ENCODE results near the gene L3MBTL4.

Gene L3MBTL4

GRCh38 chr18:6328621-6329010 lies 86.1 kb downstream of the L3MBTL4 start:
- H2AFZ ChIP-seq (ENCODE audit: low read depth), result no peak overlapping the region
- H3K27ac ChIP-seq, result no peak overlapping the region
- TF ChIP-seq, protein P1, sequence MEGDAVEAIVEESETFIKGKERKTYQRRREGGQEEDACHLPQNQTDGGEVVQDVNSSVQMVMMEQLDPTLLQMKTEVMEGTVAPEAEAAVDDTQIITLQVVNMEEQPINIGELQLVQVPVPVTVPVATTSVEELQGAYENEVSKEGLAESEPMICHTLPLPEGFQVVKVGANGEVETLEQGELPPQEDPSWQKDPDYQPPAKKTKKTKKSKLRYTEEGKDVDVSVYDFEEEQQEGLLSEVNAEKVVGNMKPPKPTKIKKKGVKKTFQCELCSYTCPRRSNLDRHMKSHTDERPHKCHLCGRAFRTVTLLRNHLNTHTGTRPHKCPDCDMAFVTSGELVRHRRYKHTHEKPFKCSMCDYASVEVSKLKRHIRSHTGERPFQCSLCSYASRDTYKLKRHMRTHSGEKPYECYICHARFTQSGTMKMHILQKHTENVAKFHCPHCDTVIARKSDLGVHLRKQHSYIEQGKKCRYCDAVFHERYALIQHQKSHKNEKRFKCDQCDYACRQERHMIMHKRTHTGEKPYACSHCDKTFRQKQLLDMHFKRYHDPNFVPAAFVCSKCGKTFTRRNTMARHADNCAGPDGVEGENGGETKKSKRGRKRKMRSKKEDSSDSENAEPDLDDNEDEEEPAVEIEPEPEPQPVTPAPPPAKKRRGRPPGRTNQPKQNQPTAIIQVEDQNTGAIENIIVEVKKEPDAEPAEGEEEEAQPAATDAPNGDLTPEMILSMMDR (conservative IDR thresholded peaks at IDR 0.05; ENCODE audit: low read depth, low read length), result no peak
- no peaks in the 10 kb centered on the region for H3K4me1 ChIP-seq (ENCODE audit: low read depth, poor library complexity, severe bottlenecking)
- H3K4me3 ChIP-seq (IDR thresholded peaks at IDR 0.05; ENCODE audit: insufficient read depth, low read depth, low read length), result no peak overlapping the region
- no peaks in the 10 kb centered on the region for H3K27me3 ChIP-seq (ENCODE audit: insufficient read depth, low read depth)
- no peaks in the 10 kb centered on the region for H3K36me3 ChIP-seq (ENCODE audit: insufficient read depth)
- H3K79me2 ChIP-seq (ENCODE audit: insufficient read depth, low read depth), result no peaks in the 10 kb centered on the region
- no peak overlapping the region for H3K4me2 ChIP-seq
- H3K9ac ChIP-seq, result no peak overlapping the region
- no peaks in the 10 kb centered on the region for H4K20me1 ChIP-seq (ENCODE audit: insufficient read depth)

GRCh38 chr18:6327895-6328620 lies 86.7 kb downstream of the L3MBTL4 start:
- no peak overlapping the region for H2AFZ ChIP-seq (ENCODE audit: low read depth)
- no peaks in the 10 kb centered on the region for H3K36me3 ChIP-seq (ENCODE audit: insufficient read depth)
- H3K27me3 ChIP-seq (ENCODE audit: insufficient read depth, low read depth), result no peaks in the 10 kb centered on the region
- no peak overlapping the region for H3K27ac ChIP-seq
- H3K4me2 ChIP-seq, result no peak overlapping the region
- TF ChIP-seq, protein P1 (conservative IDR thresholded peaks at IDR 0.05; ENCODE audit: low read depth, low read length), result no peak
- H3K79me2 ChIP-seq (ENCODE audit: insufficient read depth, low read depth), result no peaks in the 10 kb centered on the region
- H4K20me1 ChIP-seq (ENCODE audit: insufficient read depth), result no peaks in the 10 kb centered on the region
- H3K9ac ChIP-seq, result no peak overlapping the region
- no peaks in the 10 kb centered on the region for H3K4me1 ChIP-seq (ENCODE audit: low read depth, poor library complexity, severe bottlenecking)
- no peak overlapping the region for H3K4me3 ChIP-seq (IDR thresholded peaks at IDR 0.05; ENCODE audit: insufficient read depth, low read depth, low read length)

DNA sequence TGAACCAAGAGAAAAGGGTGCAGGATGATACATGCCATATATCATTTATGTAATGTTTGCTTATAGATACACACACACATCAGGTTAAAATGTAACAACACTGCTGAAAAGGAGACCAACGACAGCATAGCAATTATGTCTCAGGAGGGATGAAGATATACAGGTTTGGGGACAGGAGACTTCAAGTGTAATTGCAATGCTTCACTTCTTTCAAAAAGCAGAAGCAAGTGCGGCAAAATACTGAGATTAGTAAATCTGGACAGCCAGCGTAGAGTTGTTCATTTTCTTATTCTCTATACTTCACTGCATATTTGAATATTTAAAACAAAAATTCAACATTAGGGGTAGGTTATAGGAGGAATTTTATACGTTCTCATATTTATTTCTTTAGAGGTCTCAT lies 87.2 kb downstream of the L3MBTL4 start:
- Histone ChIP-seq H2AFZ (ENCODE audit: low read depth) (no peak overlapping the region), H3K9ac (no peak overlapping the region), H3K79me2 (ENCODE audit: insufficient read depth, low read depth) (no peaks in the 10 kb centered on the region), H4K20me1 (ENCODE audit: insufficient read depth) (no peaks in the 10 kb centered on the region), H3K27ac (no peak overlapping the region), H3K36me3 (ENCODE audit: insufficient read depth) (no peaks in the 10 kb centered on the region), H3K4me1 (ENCODE audit: low read depth, poor library complexity, severe bottlenecking) (no peaks in the 10 kb centered on the region), H3K4me3 (IDR thresholded peaks at IDR 0.05; ENCODE audit: insufficient read depth, low read depth, low read length) (no peak overlapping the region), H3K27me3 (ENCODE audit: insufficient read depth, low read depth) (no peaks in the 10 kb centered on the region), H3K4me2 (no peak overlapping the region)
- TF ChIP-seq, protein P1 (conservative IDR thresholded peaks at IDR 0.05; ENCODE audit: low read depth, low read length), result no peak

DNA sequence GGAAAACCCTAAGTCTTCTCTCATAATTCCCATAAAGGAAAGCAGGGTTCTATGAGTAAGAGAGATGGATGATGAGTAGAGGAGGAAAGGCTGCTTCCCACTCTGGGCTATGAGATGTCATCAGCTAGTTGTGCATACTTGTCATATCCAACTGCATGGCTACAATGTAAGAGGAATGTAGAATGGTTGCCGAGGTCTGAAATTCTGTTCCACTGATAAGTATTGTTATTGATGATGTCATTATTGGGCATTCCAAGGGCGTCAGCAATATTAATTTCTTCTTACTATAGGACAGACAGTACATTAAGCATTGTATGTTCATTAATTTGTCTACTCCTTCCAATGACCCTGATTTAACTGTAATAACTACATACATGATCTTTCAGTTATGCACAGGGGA lies 88.1 kb downstream of the L3MBTL4 start:
- no peak overlapping the region for H2AFZ ChIP-seq (ENCODE audit: low read depth)
- H3K27me3 ChIP-seq (ENCODE audit: insufficient read depth, low read depth), result no peaks in the 10 kb centered on the region
- H3K9ac ChIP-seq, result no peak overlapping the region
- no peak overlapping the region for H3K4me2 ChIP-seq
- H4K20me1 ChIP-seq (ENCODE audit: insufficient read depth), result no peaks in the 10 kb centered on the region
- no peak overlapping the region for H3K27ac ChIP-seq
- no peaks in the 10 kb centered on the region for H3K79me2 ChIP-seq (ENCODE audit: insufficient read depth, low read depth)
- TF ChIP-seq, protein P1 (conservative IDR thresholded peaks at IDR 0.05; ENCODE audit: low read depth, low read length), result no peak
- H3K4me3 ChIP-seq (IDR thresholded peaks at IDR 0.05; ENCODE audit: insufficient read depth, low read depth, low read length), result no peak overlapping the region
- no peaks in the 10 kb centered on the region for H3K4me1 ChIP-seq (ENCODE audit: low read depth, poor library complexity, severe bottlenecking)
- H3K36me3 ChIP-seq (ENCODE audit: insufficient read depth), result no peaks in the 10 kb centered on the region
